Heart right ventricle (tissue), 16 donors: ENCODE results near the gene MAP3K2. TPM values are rescaled to one million over a fixed set of nuclear protein-coding genes. Genes with fewer than 3 reads are reported as not detected.

Experiments used
- ATAC-seq, 8 donors: fragments of 200-7000 bp; cut with Tn5 transposase; one replicate each; pipeline ENCODE4 v1.9.1; 2020; ENCODE audit warnings: mild to moderate bottlenecking in 8 of 8, moderate library complexity in 8 of 8, moderate number of reproducible peaks in 1 of 8
- DNase-seq, 2 donors: peaks; one replicate each; pipeline ENCODE4 v3.0.0-alpha.2; 2020
- H3K27ac ChIP-seq, 10 donors: fragments of 200-600 bp; sonication (generic) in 2 of 10; one replicate each; pipeline versions ENCODE4 v1.5.0 to v1.8.0; 2020 to 2022; ENCODE audit warnings: mild to moderate bottlenecking in 3 of 10
- H3K27me3 ChIP-seq, 7 donors: fragments of 200-600 bp; one replicate each; pipeline ENCODE4 v1.8.0; 2021 to 2022; ENCODE audit warnings: mild to moderate bottlenecking in 2 of 7
- H3K36me3 ChIP-seq, 9 donors: fragments of 200-600 bp; sonication (generic) in 1 of 9; one replicate each; pipeline versions ENCODE4 v1.5.0 to v1.8.0; 2020 to 2022; ENCODE audit warnings: mild to moderate bottlenecking in 2 of 9
- H3K4me1 ChIP-seq, 9 donors: fragments of 200-600 bp; sonication (generic) in 1 of 9; one replicate each; pipeline versions ENCODE4 v1.5.0 to v1.8.0; 2020 to 2022; ENCODE audit warnings: mild to moderate bottlenecking in 4 of 9
- H3K4me3 ChIP-seq, 10 donors: fragments of 200-600 bp; sonication (generic) in 2 of 10; one replicate each; pipeline versions ENCODE4 v1.5.0 to v1.8.0; 2020 to 2022; ENCODE audit warnings: mild to moderate bottlenecking in 7 of 10, moderate library complexity in 2 of 10
- H3K9me3 ChIP-seq, 11 donors: fragments of 200-600 bp in 10 of 11; sonication (generic) in 2 of 11; one replicate each; pipeline versions ENCODE4 v1.5.0 to v1.8.0; 2013 to 2022; ENCODE audit warnings: mild to moderate bottlenecking in 2 of 11, control low read depth in 1 of 11, moderate library complexity in 1 of 11
- CTCF ChIP-seq, 9 donors: fragments of 200-600 bp; sonication (generic) in 2 of 9; IDR thresholded peaks; one replicate each; pipeline versions ENCODE4 v1.5.0 to v1.8.0; 2021 to 2022; ENCODE audit warnings: antibody characterized with exemption in 9 of 9, mild to moderate bottlenecking in 5 of 9, moderate library complexity in 1 of 9
- WGBS, 2 donors: extraction: QIAGEN DNeasy Blood & Tissue Kit; methylation state at CpG; one replicate each; pipeline ENCODE4 v1.1.7; 2013; ENCODE audit warnings: inconsistent platforms in 1 of 2; 5-methylcytosine and 5-hydroxymethylcytosine counted together
- intact Hi-C, 10 donors: fragments of 100-400 bp; cut with DNase I; formaldehyde crosslinking; loops; one replicate each; pipeline versions ENCODE4 v1.11.1 to v1.14.2; 2022
- polyA plus RNA-seq, 2 donors: library from polyadenylated mRNA; stranded (reverse); fragments of 200-250 nt; gene quantifications; one replicate each; pipeline ENCODE4 v1.2.3, GENCODE V29; 2013
- total RNA-seq, 10 donors: library from RNA; stranded (reverse); fragmentation: NEBNext Ultra II Directional in 3 of 10; extraction: Animal tissue kit (Norgen Biotek cat#: 25700) in 3 of 10; gene quantifications; one replicate each; pipeline versions ENCODE4 v1.2.1 to v1.2.4, GENCODE V29; 2021 to 2023
- donor health status: Arrhythmogenic right ventricular cardiomyopathy.
- donor health status: ischemic (EF 13 %, LVEDD 7.1; RV severe dilation, severe dysfunction).
- donor health status: healthy with polysubstance abuse.
- donor health status: DM: no; HTN: yes; CAD: no.
- donor health status: DM: no; HTN: no; CAD: no.
- donor health status: ischemic (EF 25% LVEDD 6.9; RV normal size, moderate dysfunction).
- donor health status: ischemic (EF 25% LVEDD 5.7; RV mildly dilated, moderate dysfunction).
- donor health status: healthy.
- donor health status: DM: yes; HTN: yes; CAD: no.
- donor health status: Ischemic cardiomyopathy.
- donor health status: ischemic (EF 35%, LVEDD 5.7; RV mildly dilated, moderate dysfunction).
- donor health status: nonischemic (EF 11% LVEDD 7.7; RV severe dilation, severe dysfunction).
- donor health status: DM: yes; HTN: yes; CAD: no.
- donor health status: PGD.
- donor health status: ischemic (EF 29% LVEDD 5.4; RV normal size, mild dysfunction).
- donor health status: nonischemic (EF 23%, LVEDD 6.1; RV moderate dilation, normal function).

Gene MAP3K2
- total and polyA plus RNA-seq, 12 donors, result 2.9 to 30.9 (median 25.2) TPM

DNA sequence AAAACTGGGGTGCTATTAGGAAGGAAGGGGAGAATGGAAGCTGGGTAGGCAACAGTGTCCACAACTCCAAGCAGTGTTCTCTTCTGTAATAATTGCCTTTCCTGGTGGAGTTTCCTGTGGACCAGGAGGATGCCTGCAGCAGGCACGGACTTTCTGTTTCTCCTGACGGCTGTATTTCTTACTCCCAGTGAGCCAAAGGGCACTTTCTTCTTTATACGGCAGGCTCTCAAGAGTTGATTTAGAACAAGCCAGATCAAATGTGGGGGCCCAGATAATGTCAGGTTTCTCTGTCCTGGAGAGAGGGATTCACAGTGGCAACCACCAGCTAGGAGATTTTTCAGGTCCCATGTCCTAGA is 17.5 kb upstream of the MAP3K2 start:
- peak overlapping the region in 5 of 10 donors; percentile 20 to 58 (median 43) for H3K27ac ChIP-seq
- H3K27me3 ChIP-seq, result no peaks in the 10 kb centered on the region
- TF ChIP-seq CTCF (IDR thresholded peaks at IDR 0.05), result no peak
- no peaks in the 10 kb centered on the region for H3K9me3 ChIP-seq
- 37 to 59% methylated on average over 3 of the region's 3 CpGs for WGBS, 2 donors
- H3K4me3 ChIP-seq, result no peak overlapping the region
- H3K4me1 ChIP-seq, result peaks cover 0 to 48% (median 26%) of the 10 kb centered on the region in 9 donors
- DNase-seq (no peak), ATAC-seq (no peak)
- intact Hi-C loops, result no loop called here
- no peaks in the 10 kb centered on the region for H3K36me3 ChIP-seq

GRCh38 chr2:127404466-127405254 is 16.9 kb upstream of the MAP3K2 start:
- peaks cover 0 to 45% (median 26%) of the 10 kb centered on the region in 9 donors for H3K4me1 ChIP-seq
- H3K27ac ChIP-seq, result peak overlapping the region in 2 of 10 donors; percentile 57 to 58
- no peak for TF ChIP-seq CTCF (IDR thresholded peaks at IDR 0.05)
- 90 to 91% methylated on average over 7 of the region's 7 CpGs for WGBS, 2 donors
- no peak for ATAC-seq
- no peaks in the 10 kb centered on the region for H3K27me3 ChIP-seq
- no peaks in the 10 kb centered on the region for H3K36me3 ChIP-seq
- H3K4me3 ChIP-seq, result no peak overlapping the region
- H3K9me3 ChIP-seq, result no peaks in the 10 kb centered on the region
- no peak for DNase-seq
- intact Hi-C loops, result no loop called here

- no peak overlapping the region for H3K4me3 ChIP-seq
- no peaks in the 10 kb centered on the region for H3K9me3 ChIP-seq
- H3K4me1 ChIP-seq, result peaks cover under 1 to 43% (median 24%) of the 10 kb centered on the region in 9 donors
- ATAC-seq (no peak), DNase-seq (no peak)
- WGBS, 2 donors, result 82 to 84% methylated on average over 3 of the region's 3 CpGs
- no peak for TF ChIP-seq CTCF (IDR thresholded peaks at IDR 0.05)
- H3K36me3 ChIP-seq, result no peaks in the 10 kb centered on the region
- no peaks in the 10 kb centered on the region for H3K27me3 ChIP-seq
- no peak overlapping the region for H3K27ac ChIP-seq
- intact Hi-C loops, result no loop called here
Observed at GRCh38 chr2:127403460-127403859, 15.7 kb upstream of the MAP3K2 start.

DNA sequence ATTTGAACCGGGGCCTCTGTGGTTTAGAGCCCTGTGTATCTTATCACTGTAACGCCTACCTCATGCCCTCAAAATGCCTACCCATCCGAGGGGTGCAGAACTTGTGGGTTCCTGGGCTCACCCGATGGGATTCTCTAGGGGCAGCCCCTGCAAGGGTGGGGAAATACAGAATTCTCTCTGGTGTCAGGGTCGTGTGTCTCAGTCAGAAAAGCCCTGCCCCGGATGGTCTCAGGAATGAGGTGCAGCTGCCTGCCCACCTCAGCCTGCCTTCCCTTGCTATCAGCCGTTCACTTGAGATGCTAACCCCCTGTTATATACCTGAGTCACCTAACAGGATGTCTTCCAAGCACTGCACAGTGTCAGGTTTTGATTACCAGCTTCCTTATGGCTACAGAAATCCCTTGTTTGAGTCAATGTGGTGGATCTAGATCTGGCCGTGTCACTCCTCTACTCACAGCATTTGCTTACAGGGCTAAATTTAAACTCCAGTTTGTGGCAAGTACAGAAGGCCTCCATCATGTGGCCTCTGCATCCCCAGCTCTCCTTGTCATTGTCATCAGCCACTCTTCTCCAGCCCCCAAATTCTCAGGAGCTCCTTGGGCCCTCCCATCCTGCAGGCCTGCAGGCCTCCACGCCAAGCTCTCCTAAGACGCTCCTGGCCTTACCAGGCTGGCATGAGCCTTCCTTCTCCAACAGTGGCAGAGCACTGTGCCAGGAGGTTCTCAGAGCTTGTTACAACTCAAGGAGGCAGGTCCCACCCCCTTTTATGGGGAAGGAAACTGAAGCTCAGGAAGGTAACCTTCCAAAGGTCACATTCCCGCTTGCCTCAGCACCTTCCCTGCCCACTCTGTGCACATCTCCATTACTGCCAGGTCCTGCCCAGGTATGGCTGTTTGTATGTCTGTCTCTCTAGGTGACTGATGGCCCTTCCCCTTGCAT is 14.3 kb upstream of the MAP3K2 start:
- H3K9me3 ChIP-seq, result no peaks in the 10 kb centered on the region
- H3K4me1 ChIP-seq, result peaks cover 8 to 43% (median 19%) of the 10 kb centered on the region in 9 donors
- DNase-seq (no peak), ATAC-seq (no peak)
- no peak overlapping the region for H3K27ac ChIP-seq
- 85 to 87% methylated on average over 11 of the region's 11 CpGs for WGBS, 2 donors
- no peaks in the 10 kb centered on the region for H3K36me3 ChIP-seq
- H3K4me3 ChIP-seq, result no peak overlapping the region
- intact Hi-C loops, result no loop called here
- TF ChIP-seq CTCF (IDR thresholded peaks at IDR 0.05), result no peak
- H3K27me3 ChIP-seq, result no peaks in the 10 kb centered on the region
